ENCODE data around the gene C19orf44.

Gene C19orf44

DNA sequence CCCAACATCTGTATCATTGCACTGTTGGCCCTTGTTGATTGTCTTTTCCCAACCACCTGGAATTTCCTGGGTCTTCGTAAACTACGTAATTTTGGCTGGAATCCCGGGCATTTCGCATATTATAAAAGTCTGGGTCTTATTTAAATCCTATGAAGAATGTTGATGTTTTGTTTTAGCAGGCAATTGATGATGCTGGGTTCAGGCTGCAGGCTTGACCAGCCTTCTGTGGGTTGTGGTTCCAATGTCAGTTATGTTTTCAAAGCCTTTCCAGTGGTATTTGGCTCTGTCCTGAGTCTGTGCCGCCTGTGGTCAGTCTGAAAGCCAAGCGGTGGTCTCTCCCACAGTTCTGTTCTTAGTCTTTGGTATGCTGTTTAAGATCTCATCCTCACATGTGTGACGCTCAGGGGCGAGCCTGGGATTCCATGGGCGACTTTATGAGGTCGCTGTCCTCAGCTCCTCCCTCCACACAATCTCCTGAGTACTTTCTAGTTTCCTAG, 63.6 kb downstream of the C19orf44 start:
- DNase-seq (ENCODE audit: insufficient read length, low spot score) (no peak), FAIRE-seq (no peak)
- TF ChIP-seq, protein P1, sequence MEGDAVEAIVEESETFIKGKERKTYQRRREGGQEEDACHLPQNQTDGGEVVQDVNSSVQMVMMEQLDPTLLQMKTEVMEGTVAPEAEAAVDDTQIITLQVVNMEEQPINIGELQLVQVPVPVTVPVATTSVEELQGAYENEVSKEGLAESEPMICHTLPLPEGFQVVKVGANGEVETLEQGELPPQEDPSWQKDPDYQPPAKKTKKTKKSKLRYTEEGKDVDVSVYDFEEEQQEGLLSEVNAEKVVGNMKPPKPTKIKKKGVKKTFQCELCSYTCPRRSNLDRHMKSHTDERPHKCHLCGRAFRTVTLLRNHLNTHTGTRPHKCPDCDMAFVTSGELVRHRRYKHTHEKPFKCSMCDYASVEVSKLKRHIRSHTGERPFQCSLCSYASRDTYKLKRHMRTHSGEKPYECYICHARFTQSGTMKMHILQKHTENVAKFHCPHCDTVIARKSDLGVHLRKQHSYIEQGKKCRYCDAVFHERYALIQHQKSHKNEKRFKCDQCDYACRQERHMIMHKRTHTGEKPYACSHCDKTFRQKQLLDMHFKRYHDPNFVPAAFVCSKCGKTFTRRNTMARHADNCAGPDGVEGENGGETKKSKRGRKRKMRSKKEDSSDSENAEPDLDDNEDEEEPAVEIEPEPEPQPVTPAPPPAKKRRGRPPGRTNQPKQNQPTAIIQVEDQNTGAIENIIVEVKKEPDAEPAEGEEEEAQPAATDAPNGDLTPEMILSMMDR (IDR thresholded peaks at IDR 0.05; ENCODE audit: insufficient read depth, missing control alignments): no peak

DNA sequence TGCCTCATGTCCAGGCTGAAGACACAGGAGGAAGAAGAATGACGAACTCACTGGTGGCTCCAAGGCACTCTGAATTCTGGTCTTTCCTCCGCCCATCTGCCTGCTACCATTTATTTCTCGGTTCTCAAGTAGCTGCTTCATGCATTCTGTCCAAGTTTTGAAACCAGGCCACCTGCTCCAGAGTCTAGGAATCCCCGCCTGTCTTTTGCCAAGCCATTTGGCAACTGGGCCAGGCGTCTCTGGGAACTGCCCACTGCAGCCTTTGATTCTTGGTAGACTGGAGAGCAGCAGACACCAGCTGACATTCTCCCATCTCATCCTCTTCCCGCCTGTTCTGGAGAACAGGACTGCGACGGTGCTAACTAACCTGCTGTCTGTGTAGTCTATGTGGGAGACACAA, 65.2 kb downstream of the C19orf44 start:
- TF ChIP-seq, protein P1 (IDR thresholded peaks at IDR 0.05; ENCODE audit: insufficient read depth, missing control alignments): no peak
- DNase-seq (ENCODE audit: insufficient read length, low spot score): no peak
- no peak for FAIRE-seq

DNA sequence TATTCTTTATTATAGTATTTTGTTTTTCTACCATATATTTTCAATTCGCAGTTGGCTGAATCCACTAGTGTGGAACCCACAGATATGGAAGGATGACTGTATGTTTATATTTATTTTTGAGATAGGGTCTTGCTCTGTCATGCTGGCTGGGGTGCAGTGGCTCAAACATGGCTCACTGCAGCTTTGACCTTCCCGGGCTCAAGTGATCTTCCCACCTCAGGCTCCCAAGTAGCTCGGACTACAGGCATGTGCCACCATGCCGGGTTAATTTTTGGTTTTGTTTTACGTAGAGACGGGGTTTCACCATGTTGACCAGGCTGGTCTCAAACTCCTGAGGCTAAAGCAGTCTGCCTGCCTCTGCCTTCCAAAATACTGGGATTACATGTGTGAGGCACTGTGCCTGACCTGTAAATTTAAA, 66.4 kb downstream of the C19orf44 start:
- no peak for FAIRE-seq
- TF ChIP-seq, protein P1 (IDR thresholded peaks at IDR 0.05; ENCODE audit: insufficient read depth, missing control alignments): no peak
- DNase-seq (ENCODE audit: insufficient read length, low spot score): no peak

DNA sequence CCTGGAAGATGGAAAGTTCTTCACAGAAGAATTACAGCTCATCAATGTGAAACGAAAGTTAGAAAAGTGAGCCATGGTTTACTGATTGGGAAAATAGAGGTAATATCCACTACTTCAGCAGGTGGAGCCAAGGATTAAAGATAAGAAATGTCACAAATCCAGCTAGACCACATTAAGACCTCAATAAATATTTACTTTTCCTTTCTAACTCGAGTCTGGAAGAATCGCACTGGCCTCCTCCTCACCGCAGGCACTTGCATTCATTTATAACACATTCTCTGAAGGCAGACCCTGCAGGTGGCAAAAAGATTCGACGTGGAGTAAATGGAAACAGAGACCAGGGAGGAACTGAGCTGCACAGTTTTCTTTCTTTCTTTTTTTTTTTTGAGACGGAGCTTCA, 68.6 kb downstream of the C19orf44 start:
- TF ChIP-seq, protein P1 (IDR thresholded peaks at IDR 0.05; ENCODE audit: insufficient read depth, missing control alignments): no peak
- no peak for DNase-seq (ENCODE audit: insufficient read length, low spot score)
- FAIRE-seq: no peak

DNA sequence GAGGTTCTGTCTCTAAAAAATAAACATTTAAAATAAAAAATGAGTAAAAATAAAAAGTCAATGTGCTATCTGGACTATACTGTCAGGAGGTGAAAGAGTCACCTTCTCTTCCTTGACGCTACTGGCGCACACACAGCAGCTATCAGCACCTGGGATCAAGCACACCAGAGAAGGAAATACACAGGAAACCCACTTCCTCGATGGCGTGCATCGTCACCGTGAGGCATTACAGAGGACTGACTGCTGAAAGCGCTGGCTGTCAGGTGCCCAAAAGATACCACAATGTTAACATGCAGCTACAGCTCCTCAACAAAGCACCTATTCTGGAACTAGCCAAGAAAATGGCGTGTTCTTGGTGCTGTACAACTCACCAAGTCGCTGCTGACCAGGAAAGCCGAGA, 70.0 kb downstream of the C19orf44 start:
- FAIRE-seq: no peak

DNA sequence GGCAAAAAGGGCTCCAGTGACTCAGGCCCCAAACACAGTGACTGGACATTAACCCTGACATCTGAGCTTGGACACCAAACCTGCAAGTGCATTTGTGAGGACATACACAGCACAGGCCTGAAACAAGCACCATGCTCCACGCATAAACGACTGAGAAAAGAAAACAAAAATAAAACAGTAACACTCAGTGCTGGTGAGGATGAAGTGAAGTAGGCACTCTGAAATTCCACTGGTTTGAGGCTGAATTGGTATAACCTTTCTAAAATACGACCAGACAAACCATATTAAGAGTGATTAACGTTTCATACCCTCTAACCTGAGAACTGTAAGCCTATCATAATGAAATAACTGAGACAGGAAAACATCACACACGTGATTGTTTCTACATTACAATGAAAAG, 70.5 kb downstream of the C19orf44 start:
- FAIRE-seq: no peak

More for the DNA sequence above, 70.0 kb downstream of the C19orf44 start:
- DNase-seq (ENCODE audit: insufficient read length, low spot score): no peak
- TF ChIP-seq, protein P1 (IDR thresholded peaks at IDR 0.05; ENCODE audit: insufficient read depth, missing control alignments): no peak

DNA sequence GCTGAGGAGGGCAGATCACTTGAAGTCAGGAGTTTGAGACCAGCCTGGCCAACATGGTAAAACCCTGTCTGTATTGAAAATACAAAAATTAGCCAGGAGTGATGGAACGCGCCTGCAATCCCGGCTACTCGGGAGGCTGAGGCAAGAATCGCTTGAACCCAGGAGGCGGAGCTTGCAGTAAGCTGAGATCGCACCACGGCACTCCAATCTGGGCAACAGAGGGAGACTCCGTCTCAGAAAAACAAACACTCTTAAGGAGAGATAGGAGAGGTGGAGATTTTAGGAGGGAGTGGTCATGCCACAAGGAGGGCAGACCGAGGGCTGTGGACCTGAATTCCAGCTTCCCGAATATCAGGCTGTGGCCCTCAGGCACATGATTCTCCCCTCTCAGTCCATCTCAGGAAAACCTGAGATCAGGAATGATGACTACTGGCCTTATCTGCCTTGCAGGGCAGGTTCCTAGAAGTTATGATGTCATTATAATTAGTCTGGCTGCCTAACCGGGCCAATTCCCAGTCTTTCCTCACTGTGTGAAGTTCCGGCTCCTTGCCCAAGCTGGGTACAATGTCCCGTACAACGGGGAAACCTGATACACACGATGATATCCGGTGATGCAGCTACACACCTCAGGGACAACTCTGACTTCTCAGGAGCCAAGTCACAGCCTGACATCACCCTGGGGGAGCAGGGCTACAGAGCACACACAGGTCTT, 73.6 kb downstream of the C19orf44 start:
- TF ChIP-seq, protein P1 (IDR thresholded peaks at IDR 0.05; ENCODE audit: insufficient read depth, missing control alignments): no peak
- DNase-seq (ENCODE audit: insufficient read length, low spot score): no peak
- FAIRE-seq: no peak

More for the DNA sequence above, 70.5 kb downstream of the C19orf44 start:
- TF ChIP-seq, protein P1 (IDR thresholded peaks at IDR 0.05; ENCODE audit: insufficient read depth, missing control alignments): no peak
- DNase-seq (ENCODE audit: insufficient read length, low spot score): no peak

Measured in D721Med (cell line).